SK-N-MC (cell line): ENCODE measurements around the gene DIP2C.

Source experiments
- EZH2 ChIP-seq: fragments of 200-600 bp; sonication (generic); IDR thresholded peaks from one replicate; pipeline ENCODE4 v1.6.1; 2017; ENCODE audit warnings: antibody characterized with exemption
- FOXP2 ChIP-seq: optimal IDR thresholded peaks from 2 replicates; pipeline ENCODE3; 2011; ENCODE audit warnings: mild to moderate bottlenecking, moderate library complexity; ENCODE audit not compliant: insufficient read depth; ENCODE audit errors: extremely low read length, control extremely low read depth
- POLR2AphosphoS5 ChIP-seq: IDR thresholded peaks from 2 replicates; pipeline ENCODE4 v1.6.1; 2012; ENCODE audit warnings: mild to moderate bottlenecking, low read depth, low read length, borderline replicate concordance

- TF ChIP-seq POLR2AphosphoS5 (no peak), FOXP2 (no peak), EZH2 (no peak)
Measured at GRCh38 chr10:656883-657282, 32.6 kb downstream of the DIP2C start.
